Measurements from ENCODE around the gene CCDC51.
"Not testable (repeated sequence)": the region's sequence is repeated elsewhere in the genome, so short reads cannot be mapped to it uniquely, and the experiment has no call there.

The CCDC51 gene

DNA sequence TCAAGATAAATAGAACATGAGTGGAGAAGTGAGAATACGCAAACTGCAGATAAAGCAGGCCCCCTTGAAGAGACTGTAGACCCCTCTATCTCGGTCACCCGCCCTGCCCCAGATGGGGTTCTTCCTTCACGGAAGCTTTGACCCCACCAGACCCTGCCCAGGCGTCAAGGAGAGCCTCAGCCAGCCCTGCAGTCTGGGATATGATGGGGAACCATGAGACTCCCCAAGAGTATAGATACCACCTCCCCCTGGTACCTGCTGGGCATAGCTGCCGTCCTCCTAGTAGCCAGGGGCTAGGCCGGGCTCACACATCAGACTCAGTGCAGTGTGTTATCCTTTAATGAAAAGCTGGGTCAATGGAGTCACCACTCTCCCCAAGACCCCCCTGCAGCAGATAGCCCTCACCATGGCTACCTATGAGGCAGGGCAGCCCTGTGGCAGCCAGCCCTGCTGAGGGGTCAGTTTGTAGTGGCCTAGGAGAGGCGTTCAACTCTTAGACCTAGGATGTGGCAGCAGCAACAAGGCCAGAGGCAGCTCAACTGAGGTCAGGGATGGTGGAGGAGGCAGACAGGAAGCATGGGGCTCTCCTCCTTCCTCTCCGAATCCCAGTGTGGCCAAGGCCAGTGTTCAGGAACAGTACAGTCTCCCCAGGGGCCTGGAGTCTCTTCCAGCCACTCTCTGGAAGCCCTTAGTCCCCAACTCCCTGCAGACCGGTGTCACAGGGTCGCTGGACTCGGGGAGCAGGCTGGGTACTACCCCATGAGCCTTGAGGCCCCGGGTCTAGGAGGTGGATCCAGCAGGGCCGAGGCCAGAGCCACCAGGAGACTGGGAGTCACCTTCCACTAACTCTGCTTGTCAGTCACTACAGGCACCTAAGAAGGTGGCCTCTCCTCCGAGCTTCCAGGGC is 36.1 kb downstream of the CCDC51 start (continued):
- TF ChIP-seq TOX (CRISPR knock-in tag; IDR thresholded peaks at IDR 0.05; ENCODE audit: borderline replicate concordance) (no peak), TCF4 (CRISPR knock-in tag; IDR thresholded peaks at IDR 0.05; ENCODE audit: borderline replicate concordance) (no peak)

DNA sequence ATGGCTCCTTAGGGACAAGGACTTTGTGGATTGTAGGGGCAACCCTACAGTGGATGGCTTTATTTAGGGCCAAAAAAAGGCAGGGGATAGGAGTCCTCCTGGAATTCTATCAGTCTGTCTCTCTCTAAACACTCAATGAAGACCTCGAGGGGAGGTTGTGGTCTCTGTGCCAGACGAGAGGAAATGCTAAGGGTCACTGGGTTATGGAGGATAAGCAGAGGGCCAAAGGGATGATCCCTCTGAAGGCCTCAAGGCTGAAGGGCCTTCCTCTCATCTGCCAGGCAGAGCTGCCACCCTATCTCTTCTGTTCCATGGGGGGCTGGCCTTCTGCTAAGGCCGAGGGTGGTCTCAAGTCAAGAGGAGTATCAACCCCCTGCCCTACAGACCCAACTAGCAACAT is 37.0 kb downstream of the CCDC51 start:
- TF ChIP-seq ZFP30 (CRISPR knock-in tag; IDR thresholded peaks at IDR 0.05) (no peak), TCF4 (CRISPR knock-in tag; IDR thresholded peaks at IDR 0.05; ENCODE audit: borderline replicate concordance) (no peak), OSR1 (CRISPR knock-in tag; IDR thresholded peaks at IDR 0.05) (no peak), GLIS3 (CRISPR knock-in tag; IDR thresholded peaks at IDR 0.05) (no peak), RARB (CRISPR knock-in tag; IDR thresholded peaks at IDR 0.05) (no peak), ZFP3 (CRISPR knock-in tag; IDR thresholded peaks at IDR 0.05) (no peak), SNAI2 (CRISPR knock-in tag; IDR thresholded peaks at IDR 0.05) (no peak), BACH2 (CRISPR knock-in tag; IDR thresholded peaks at IDR 0.05; ENCODE audit: borderline replicate concordance) (no peak), CSDC2 (CRISPR knock-in tag; IDR thresholded peaks at IDR 0.05) (no peak), TOX (CRISPR knock-in tag; IDR thresholded peaks at IDR 0.05; ENCODE audit: borderline replicate concordance) (no peak), ARNTL (CRISPR knock-in tag; IDR thresholded peaks at IDR 0.05; ENCODE audit: borderline replicate concordance, low read depth) (no peak), ISL1 (CRISPR knock-in tag; IDR thresholded peaks at IDR 0.05) (no peak), ZNF70 (CRISPR knock-in tag; IDR thresholded peaks at IDR 0.05) (no peak), ESRRG (CRISPR knock-in tag; IDR thresholded peaks at IDR 0.05) (no peak)
- TF ChIP-seq, protein P1, sequence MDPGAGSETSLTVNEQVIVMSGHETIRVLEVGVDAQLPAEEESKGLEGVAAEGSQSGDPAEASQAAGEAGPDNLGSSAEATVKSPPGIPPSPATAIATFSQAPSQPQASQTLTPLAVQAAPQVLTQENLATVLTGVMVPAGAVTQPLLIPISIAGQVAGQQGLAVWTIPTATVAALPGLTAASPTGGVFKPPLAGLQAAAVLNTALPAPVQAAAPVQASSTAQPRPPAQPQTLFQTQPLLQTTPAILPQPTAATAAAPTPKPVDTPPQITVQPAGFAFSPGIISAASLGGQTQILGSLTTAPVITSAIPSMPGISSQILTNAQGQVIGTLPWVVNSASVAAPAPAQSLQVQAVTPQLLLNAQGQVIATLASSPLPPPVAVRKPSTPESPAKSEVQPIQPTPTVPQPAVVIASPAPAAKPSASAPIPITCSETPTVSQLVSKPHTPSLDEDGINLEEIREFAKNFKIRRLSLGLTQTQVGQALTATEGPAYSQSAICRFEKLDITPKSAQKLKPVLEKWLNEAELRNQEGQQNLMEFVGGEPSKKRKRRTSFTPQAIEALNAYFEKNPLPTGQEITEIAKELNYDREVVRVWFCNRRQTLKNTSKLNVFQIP (CRISPR knock-in tag; IDR thresholded peaks at IDR 0.05; ENCODE audit: borderline replicate concordance, low read depth), result no peak
- TF ChIP-seq, protein P2, sequence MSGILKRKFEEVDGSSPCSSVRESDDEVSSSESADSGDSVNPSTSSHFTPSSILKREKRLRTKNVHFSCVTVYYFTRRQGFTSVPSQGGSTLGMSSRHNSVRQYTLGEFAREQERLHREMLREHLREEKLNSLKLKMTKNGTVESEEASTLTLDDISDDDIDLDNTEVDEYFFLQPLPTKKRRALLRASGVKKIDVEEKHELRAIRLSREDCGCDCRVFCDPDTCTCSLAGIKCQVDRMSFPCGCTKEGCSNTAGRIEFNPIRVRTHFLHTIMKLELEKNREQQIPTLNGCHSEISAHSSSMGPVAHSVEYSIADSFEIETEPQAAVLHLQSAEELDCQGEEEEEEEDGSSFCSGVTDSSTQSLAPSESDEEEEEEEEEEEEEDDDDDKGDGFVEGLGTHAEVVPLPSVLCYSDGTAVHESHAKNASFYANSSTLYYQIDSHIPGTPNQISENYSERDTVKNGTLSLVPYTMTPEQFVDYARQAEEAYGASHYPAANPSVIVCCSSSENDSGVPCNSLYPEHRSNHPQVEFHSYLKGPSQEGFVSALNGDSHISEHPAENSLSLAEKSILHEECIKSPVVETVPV (CRISPR knock-in tag; IDR thresholded peaks at IDR 0.05), result no peak
- TF ChIP-seq, protein P3, sequence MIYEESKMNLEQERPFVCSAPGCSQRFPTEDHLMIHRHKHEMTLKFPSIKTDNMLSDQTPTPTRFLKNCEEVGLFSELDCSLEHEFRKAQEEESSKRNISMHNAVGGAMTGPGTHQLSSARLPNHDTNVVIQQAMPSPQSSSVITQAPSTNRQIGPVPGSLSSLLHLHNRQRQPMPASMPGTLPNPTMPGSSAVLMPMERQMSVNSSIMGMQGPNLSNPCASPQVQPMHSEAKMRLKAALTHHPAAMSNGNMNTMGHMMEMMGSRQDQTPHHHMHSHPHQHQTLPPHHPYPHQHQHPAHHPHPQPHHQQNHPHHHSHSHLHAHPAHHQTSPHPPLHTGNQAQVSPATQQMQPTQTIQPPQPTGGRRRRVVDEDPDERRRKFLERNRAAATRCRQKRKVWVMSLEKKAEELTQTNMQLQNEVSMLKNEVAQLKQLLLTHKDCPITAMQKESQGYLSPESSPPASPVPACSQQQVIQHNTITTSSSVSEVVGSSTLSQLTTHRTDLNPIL (CRISPR knock-in tag; IDR thresholded peaks at IDR 0.05; ENCODE audit: low read depth), result no peak
- ATAC-seq, result no peak

DNA sequence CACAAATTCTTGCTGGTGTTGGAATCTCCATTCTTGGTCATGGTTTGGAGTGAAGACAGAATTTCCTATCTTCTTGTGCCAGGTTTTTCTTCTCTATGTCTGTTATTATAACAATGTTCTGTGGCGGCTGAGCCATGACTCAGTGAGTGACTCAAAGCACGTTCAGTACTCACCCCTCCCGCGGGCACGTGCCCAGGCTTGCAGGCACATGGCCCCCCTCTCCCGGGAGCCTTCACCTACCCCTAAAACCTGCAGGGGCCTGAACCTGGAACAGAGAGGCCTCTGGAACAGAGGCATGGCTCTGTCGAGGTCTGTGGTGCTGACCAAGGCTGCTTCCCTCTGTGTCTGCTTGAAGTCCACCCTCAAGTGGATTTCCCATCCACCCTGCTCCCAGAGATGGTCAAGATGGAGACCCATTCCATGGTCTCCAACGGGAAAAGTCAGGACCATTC is 37.6 kb downstream of the CCDC51 start:
- ATAC-seq, result peak; percentile 71
- TF ChIP-seq, protein P4, sequence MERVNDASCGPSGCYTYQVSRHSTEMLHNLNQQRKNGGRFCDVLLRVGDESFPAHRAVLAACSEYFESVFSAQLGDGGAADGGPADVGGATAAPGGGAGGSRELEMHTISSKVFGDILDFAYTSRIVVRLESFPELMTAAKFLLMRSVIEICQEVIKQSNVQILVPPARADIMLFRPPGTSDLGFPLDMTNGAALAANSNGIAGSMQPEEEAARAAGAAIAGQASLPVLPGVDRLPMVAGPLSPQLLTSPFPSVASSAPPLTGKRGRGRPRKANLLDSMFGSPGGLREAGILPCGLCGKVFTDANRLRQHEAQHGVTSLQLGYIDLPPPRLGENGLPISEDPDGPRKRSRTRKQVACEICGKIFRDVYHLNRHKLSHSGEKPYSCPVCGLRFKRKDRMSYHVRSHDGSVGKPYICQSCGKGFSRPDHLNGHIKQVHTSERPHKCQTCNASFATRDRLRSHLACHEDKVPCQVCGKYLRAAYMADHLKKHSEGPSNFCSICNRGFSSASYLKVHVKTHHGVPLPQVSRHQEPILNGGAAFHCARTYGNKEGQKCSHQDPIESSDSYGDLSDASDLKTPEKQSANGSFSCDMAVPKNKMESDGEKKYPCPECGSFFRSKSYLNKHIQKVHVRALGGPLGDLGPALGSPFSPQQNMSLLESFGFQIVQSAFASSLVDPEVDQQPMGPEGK (CRISPR knock-in tag; IDR thresholded peaks at IDR 0.05; ENCODE audit: borderline replicate concordance), result peak; percentile 53; the same call in 1 of the 2 replicates
- TF ChIP-seq, protein P2 (CRISPR knock-in tag; IDR thresholded peaks at IDR 0.05), result no peak
- no peak for TF ChIP-seq ZFP3 (CRISPR knock-in tag; IDR thresholded peaks at IDR 0.05)

DNA sequence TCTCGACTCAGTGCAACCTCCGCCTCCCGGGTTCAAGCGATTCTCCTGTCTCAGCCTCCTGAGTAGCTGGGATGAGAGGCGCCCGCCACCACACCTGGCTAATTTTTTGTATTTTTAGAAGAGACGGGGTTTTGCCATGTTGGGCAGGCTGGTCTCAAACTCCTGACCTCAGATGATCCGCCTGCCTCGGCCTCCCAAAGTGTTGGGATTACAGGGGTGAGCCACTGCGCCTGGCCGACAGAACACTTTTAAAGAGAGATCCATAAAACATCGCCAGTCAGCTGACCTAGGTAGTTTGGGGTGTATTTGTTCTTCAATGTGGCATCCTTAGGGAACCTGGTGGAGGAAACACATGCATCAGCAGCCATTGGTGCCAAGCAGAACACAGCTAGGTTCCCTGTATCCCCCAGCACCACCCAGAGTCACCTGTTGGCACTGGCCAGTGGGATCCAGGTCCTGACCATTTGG is 38.5 kb downstream of the CCDC51 start:
- ATAC-seq, result not testable (repeated sequence)

Data from SK-N-SH treated with all-trans-retinoic acid at 6 μM for 48 hours (cell line).